Melanocyte of skin (primary cell): ENCODE measurements around the gene ZNF124. TPM values are rescaled to one million over a fixed set of nuclear protein-coding genes. Genes with fewer than 3 reads are reported as not detected.

Experiments used
- small RNA-seq, 2 donors: library from RNA; depleted of rRNA; stranded (forward); fragments of <200 nt; gene quantifications; one replicate each; pipeline ENCODE3, GENCODE V24; 2012
- total RNA-seq, 2 donors: library from RNA; depleted of rRNA; stranded (reverse); fragments of >200 nt; gene quantifications; 2 replicates each; pipeline ENCODE4 v1.2.3, GENCODE V29; 2012

The ZNF124 gene
- total RNA-seq: 10 to 100 TPM; 21.3 to 38.3 TPM

DNA sequence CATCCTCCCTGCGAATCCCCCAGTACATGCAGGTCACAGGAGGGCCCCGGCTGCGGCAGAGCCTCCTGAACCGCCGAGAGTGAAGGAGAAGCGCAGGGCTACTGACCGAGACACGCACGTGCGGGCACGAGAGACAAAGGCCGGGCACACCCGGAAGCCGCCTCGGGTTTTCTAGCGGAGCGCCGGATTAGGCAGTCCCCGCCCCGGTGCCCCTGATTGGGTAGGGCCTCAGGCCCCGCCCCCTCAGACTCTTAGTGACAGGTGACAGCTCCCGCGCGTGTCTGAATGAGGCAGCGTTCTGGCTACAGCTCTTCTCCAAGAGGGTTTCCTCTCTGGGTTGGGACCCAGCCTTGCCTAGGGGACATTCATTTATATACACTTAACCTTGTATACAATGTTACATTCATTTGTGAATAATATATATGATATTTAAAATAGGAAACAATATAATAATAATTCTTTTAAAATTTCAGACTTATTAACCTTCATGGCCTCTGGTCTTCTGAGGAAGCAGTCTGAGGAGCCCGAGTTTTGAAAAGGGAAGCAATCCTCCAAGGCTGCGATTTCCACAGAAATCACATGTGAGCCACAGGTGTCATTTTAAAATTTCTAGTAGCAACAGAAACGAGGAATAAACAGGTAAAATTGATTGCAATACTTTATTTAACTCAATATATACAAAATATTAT is at the start of gene ZNF124:
ZNF124 (minus strand) TSS at position 146 of the 689 bp plus-strand sequence; CDS start at position 3, 143 bp downstream.

Small RNA genes within 50 kb of the gene (small RNA-seq; reads per million reads assigned to genes)
- gene AL390728.3 (0 reads per million in 2 donors), gene RNA5SP82 (0 reads per million in 2 donors)

Other genes starting within 250 kb of the ZNF124 start
- gene AHCTF1, start 240.1 kb downstream of the ZNF124 start, total RNA-seq: 10 to 100 TPM; 29.6 to 42.3 TPM
- gene ZNF695, start 164.0 kb downstream of the ZNF124 start, total RNA-seq: 1 to 10 TPM; 2.4 to 5.7 TPM
- gene ZNF670, start 93.2 kb downstream of the ZNF124 start, total RNA-seq: 1 to 10 TPM; 1.4 to 3.7 TPM
- 1 to 10 TPM; 5.2 to 7.7 TPM for gene ZNF669, start 67.7 kb downstream of the ZNF124 start, total RNA-seq
- gene VN1R5, start 84.1 kb upstream of the ZNF124 start, total RNA-seq: not detected
- gene ZNF496, start 159.8 kb upstream of the ZNF124 start, total RNA-seq: 10 to 100 TPM; 12.7 to 13.0 TPM
- gene NLRP3, start 244.2 kb upstream of the ZNF124 start, total RNA-seq: under 1 TPM; 0.33 to 0.34 TPM